IgD-negative memory B cell (primary cell): Measurements from ENCODE around the gene CHCHD6. TPM values are rescaled to one million over a fixed set of nuclear protein-coding genes. Genes with fewer than 3 reads are reported as not detected.

Source experiments
- H3K27ac Mint-ChIP-seq, 3 donors: one replicate each; pipeline ENCODE4 v1.8.0; 2020 to 2022; ENCODE audit warnings: mild to moderate bottlenecking in 3 of 3, mixed read lengths in 3 of 3, moderate library complexity in 1 of 3
- H3K27me3 Mint-ChIP-seq: one replicate; pipeline ENCODE4 v1.8.0; 2021; ENCODE audit warnings: mixed read lengths
- H3K36me3 Mint-ChIP-seq: one replicate; pipeline ENCODE4 v1.8.0; 2020; ENCODE audit warnings: mild to moderate bottlenecking, mixed read lengths
- H3K4me1 Mint-ChIP-seq, 3 donors: one replicate each; pipeline ENCODE4 v1.8.0; 2020 to 2022; ENCODE audit warnings: mixed read lengths in 3 of 3, mild to moderate bottlenecking in 1 of 3
- H3K4me3 Mint-ChIP-seq, 4 donors: one replicate each; pipeline ENCODE4 v1.8.0; 2020 to 2022; ENCODE audit warnings: mild to moderate bottlenecking in 4 of 4, mixed read lengths in 4 of 4, moderate library complexity in 3 of 4
- H3K9me3 Mint-ChIP-seq, 3 donors: one replicate each; pipeline ENCODE4 v1.8.0; 2020 to 2021; ENCODE audit warnings: mixed read lengths in 3 of 3, mild to moderate bottlenecking in 1 of 3
- polyA plus RNA-seq: library from polyadenylated mRNA; unstranded; fragments of 300-500 nt; fragmentation: Illumina TruSeq; gene quantifications from one replicate; pipeline ENCODE4 v1.2.3, GENCODE V29; 2021

CHCHD6 gene
- polyA plus RNA-seq, 1 donor from 2014 or later, result 16.6 TPM

DNA sequence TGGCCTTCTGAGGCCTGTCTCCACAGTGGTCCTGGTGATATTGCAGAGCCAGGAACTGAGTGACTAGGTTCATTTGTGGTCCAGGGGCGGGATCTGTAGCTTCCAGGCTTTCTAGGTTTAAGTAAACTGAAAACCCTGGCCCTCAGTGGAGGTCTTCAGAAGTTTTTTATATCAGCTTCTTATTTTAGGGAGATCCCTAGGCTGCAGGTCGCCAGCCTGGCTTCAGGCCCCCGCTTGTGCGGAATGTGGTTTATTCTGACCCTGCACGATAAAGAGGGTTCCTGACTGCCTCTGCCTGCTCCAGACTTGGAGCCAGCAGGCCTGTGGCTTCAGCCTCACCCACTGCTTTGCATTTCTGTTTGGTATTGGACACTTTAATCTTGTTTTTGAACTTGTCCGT is 145.0 kb downstream of the CHCHD6 start:
- Mint-ChIP-seq H3K27me3 (no peaks in the 10 kb centered on the region), H3K36me3 (no peaks in the 10 kb centered on the region), H3K9me3 (peaks cover 0 to 1% (median 0%) of the 10 kb centered on the region in 3 donors), H3K4me1 (no peaks in the 10 kb centered on the region), H3K27ac (no peak overlapping the region), H3K4me3 (no peak overlapping the region)

DNA sequence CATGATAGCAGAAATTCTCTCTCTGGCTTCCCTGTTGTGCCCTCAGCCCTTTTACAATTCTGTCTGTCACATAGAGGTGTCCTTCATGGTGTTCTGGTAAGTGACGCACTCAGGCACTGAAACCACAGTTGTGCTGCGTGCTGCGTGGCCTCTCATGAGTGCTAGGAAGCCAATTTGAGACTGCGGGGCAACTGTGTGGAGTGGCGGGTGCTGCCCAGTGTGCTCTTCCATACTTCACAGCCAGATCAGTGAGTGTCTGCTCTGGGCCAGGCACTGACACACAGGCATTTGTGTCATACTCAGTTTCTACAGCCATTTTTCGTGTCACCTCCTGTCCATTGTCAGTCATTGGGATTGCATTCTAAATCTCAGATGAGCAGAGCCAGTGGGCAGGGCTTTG is 145.7 kb downstream of the CHCHD6 start:
- no peaks in the 10 kb centered on the region for H3K27me3 Mint-ChIP-seq
- no peaks in the 10 kb centered on the region for H3K4me1 Mint-ChIP-seq
- H3K36me3 Mint-ChIP-seq, result peaks cover 2% of the 10 kb centered on the region
- no peak overlapping the region for H3K27ac Mint-ChIP-seq
- no peak overlapping the region for H3K4me3 Mint-ChIP-seq
- no peaks in the 10 kb centered on the region for H3K9me3 Mint-ChIP-seq

DNA sequence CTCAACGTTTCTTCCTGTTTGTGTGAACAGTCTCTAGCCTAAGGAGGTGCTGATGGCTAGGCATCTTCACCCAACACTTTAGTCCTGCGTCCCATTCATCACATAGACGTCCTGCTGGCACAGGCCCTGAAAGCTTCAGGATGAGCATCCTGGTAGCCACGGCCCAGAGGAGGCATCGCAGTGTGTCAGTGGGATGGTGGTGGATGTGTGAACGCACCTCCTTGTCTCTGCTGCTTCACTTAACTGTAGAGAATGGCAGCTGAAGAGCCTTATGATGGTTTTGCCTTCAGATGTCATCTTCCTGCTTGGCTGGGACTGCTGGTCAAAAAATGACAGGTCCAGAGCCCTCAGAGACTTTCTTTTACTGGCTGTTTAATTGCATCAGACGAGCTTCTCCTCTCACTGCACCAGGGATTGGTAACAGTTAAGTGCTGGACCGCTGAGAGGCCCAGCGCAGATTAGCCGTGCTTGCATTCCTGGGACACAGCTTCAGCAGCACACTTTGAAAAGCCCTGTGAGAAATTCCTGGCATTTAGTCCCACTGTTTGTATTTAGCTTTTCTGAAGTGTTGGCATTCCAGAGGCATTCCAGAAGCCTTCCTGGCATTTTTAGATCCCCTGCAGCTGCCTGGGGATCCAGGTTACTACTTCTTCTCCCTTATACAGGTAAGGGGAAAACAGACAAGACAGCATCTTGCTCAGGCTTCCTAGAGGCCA is 146.5 kb downstream of the CHCHD6 start:
- no peaks in the 10 kb centered on the region for H3K27me3 Mint-ChIP-seq
- no peaks in the 10 kb centered on the region for H3K9me3 Mint-ChIP-seq
- H3K27ac Mint-ChIP-seq, result no peak overlapping the region
- peaks cover 2% of the 10 kb centered on the region for H3K36me3 Mint-ChIP-seq
- no peak overlapping the region for H3K4me3 Mint-ChIP-seq
- no peaks in the 10 kb centered on the region for H3K4me1 Mint-ChIP-seq

DNA sequence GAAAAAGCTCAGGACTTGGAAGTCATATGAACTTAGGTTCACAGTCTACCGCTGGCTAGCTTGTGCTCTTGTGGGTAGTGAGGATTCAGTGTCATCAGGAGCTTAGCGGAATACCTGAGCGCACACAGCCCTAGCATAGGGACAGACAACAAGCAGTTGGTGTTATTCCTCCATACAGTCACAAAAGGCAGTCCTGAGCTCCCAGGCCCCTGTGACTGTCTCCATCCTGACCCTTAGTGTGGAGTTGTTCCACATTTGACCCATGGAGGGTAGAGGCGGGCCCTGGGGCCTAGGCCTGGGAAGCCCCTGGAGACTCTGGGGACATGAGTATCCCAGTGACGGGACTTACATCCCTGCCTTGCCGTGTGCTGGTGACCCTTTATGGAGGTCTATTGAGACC is 147.3 kb downstream of the CHCHD6 start:
- Mint-ChIP-seq H3K9me3 (no peaks in the 10 kb centered on the region), H3K4me3 (no peak overlapping the region), H3K36me3 (peaks cover 2% of the 10 kb centered on the region), H3K27ac (no peak overlapping the region), H3K4me1 (no peaks in the 10 kb centered on the region), H3K27me3 (no peaks in the 10 kb centered on the region)

DNA sequence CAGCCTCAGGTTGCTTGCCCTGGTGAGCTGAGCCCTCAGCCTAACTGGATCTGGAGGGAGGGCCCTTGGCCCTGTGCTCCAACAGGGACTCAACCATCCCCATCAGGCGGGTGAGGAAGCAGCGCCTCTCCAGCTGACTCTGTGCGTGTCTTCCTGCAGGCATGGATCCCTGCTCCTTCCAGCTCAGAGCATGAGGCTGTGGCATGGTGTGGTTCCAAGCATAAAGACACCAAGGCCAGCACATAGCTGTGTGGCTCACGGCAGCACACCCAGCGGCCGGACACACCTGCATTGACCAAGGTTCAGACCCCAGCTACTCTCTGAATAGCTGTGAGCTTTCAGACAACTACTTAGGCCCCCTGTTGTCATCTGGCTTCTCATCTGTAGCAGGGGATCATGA is 147.9 kb downstream of the CHCHD6 start:
- Mint-ChIP-seq H3K27me3 (no peaks in the 10 kb centered on the region), H3K4me1 (no peaks in the 10 kb centered on the region), H3K36me3 (peaks cover 2% of the 10 kb centered on the region), H3K9me3 (no peaks in the 10 kb centered on the region), H3K27ac (no peak overlapping the region), H3K4me3 (no peak overlapping the region)

DNA sequence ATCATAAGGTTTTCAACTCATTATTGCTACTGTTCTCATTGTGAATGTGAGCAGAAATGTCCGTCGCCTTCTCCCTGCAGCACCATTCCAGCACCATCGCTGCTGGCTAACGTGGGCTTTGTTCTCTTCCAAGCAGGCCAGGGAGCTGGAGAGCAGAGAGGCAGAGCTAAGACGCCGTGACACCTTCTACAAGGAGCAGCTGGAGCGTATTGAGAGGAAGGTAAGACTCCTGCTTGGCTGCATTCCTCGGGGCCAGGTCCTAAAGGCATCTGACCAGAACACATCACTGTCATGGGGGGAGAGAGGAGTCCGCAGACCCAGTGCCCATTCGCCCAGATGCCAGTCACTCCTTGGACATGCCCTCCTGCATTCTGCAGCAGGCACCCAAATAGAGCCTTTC is 148.5 kb downstream of the CHCHD6 start:
- no peak overlapping the region for H3K4me3 Mint-ChIP-seq
- peaks cover 2% of the 10 kb centered on the region for H3K36me3 Mint-ChIP-seq
- no peaks in the 10 kb centered on the region for H3K9me3 Mint-ChIP-seq
- H3K4me1 Mint-ChIP-seq, result no peaks in the 10 kb centered on the region
- H3K27ac Mint-ChIP-seq, result no peak overlapping the region
- H3K27me3 Mint-ChIP-seq, result no peaks in the 10 kb centered on the region

DNA sequence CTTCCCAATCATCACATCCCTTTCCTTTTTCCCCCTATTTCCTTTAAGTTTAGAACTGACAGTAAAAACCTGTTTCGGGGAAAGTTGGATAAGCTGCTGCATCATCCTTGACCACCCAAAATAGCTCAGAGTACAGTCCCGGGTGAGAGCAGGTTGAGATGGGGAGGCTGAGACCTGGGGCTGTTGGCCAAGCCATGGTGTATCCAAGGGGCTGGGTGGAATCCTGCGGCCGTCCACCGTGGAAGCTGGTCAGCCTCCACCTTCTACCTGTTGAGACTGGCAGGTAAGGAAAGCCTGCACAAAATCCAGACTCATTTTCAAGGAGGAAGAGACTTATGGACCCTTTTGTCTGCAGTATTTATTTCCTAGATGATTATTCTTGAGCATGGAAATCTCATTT is 150.6 kb downstream of the CHCHD6 start:
- no peaks in the 10 kb centered on the region for H3K4me1 Mint-ChIP-seq
- H3K36me3 Mint-ChIP-seq, result peaks cover 6% of the 10 kb centered on the region

DNA sequence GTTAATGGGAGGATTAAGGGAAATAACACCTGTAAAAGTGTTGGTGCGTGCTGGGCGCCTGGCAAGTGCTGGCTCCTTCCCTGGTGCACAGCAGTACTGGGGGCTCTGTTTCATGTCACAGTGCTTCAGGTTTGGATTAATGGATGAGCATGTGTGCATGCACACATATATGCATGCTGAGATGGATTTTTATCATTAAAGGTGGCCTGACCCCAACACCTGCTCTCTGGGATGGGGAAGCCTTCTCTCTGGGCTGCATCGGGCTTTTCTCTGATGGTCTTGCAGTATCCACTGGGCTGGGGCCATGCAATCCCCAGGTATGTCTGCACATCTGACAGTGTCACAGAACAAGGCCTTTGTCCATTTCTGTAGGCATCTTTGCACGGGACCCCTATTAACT is 151.3 kb downstream of the CHCHD6 start:
- H3K4me3 Mint-ChIP-seq, result no peak overlapping the region
- H3K27me3 Mint-ChIP-seq, result no peaks in the 10 kb centered on the region
- no peak overlapping the region for H3K27ac Mint-ChIP-seq
- H3K4me1 Mint-ChIP-seq, result no peaks in the 10 kb centered on the region
- H3K9me3 Mint-ChIP-seq, result no peaks in the 10 kb centered on the region
- H3K36me3 Mint-ChIP-seq, result peaks cover 6% of the 10 kb centered on the region

More for the DNA sequence above, 150.6 kb downstream of the CHCHD6 start:
- no peak overlapping the region for H3K4me3 Mint-ChIP-seq
- no peak overlapping the region for H3K27ac Mint-ChIP-seq
- no peaks in the 10 kb centered on the region for H3K9me3 Mint-ChIP-seq
- no peaks in the 10 kb centered on the region for H3K27me3 Mint-ChIP-seq

DNA sequence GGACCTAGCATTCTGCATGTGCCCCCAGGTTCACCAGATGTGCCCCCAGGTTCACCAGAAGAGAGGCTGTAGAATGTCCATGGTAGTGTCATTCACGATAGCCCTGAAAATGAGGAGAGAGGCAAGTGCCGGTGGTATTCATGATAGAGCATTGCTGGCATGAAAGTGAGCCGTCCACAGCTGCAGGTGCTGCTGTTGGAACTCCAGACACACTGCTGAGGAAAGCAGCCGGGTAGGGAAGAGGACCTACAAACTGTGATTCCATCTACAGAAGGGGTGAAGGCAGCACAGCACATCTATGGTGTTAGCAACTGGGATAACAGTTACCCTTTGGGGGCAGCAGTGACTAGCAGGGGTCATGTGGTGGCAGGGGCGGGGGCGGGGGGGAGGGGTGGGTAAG is 153.9 kb downstream of the CHCHD6 start:
- Mint-ChIP-seq H3K27me3 (no peaks in the 10 kb centered on the region), H3K4me1 (no peaks in the 10 kb centered on the region), H3K27ac (no peak overlapping the region), H3K4me3 (no peak overlapping the region), H3K36me3 (peaks cover 6% of the 10 kb centered on the region), H3K9me3 (no peaks in the 10 kb centered on the region)

DNA sequence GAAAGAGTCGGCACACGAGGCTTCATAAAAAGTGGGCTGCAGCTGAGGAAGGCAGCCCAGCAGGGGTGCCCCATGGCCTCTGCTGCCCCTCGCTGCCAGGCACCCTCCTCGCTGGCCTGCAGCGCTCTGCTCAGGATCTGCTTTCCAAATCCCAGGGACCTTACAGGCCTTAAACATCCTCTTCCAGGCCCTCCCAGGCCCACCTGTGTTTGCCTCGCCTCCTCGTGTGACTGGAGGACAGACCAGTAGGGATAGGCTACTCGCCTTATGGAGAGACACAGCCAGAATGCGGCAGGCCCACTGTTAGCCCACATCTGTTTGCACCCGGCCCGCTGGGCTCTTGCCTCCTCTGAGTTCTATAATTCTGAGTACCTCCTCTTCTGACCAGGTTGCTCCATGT is 154.4 kb downstream of the CHCHD6 start:
- H3K36me3 Mint-ChIP-seq, result peaks cover 6% of the 10 kb centered on the region
- no peak overlapping the region for H3K4me3 Mint-ChIP-seq
- H3K9me3 Mint-ChIP-seq, result no peaks in the 10 kb centered on the region
- H3K4me1 Mint-ChIP-seq, result no peaks in the 10 kb centered on the region
- H3K27ac Mint-ChIP-seq, result no peak overlapping the region
- H3K27me3 Mint-ChIP-seq, result no peaks in the 10 kb centered on the region

DNA sequence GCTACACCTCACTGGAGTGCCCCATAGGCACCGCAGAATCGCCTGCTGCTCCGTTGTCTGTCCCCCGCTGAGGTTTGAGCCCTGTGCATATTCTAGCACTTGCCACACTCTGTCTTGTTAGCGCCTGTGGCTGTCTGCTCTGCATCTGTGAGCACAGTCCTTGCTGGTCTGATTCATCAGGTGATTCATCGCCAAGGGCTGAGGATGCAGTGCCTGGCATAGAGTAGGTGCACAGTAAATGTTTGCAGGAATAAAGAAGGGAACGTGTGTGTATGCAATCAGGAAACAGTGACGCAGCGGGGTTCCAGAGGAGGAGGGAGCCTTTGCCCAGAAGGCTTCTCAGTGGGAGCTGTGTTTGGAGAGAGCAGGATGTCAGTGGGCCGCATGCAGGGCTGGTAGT is 154.8 kb downstream of the CHCHD6 start:
- H3K36me3 Mint-ChIP-seq, result peaks cover 6% of the 10 kb centered on the region
- no peaks in the 10 kb centered on the region for H3K4me1 Mint-ChIP-seq
- H3K27me3 Mint-ChIP-seq, result no peaks in the 10 kb centered on the region

DNA sequence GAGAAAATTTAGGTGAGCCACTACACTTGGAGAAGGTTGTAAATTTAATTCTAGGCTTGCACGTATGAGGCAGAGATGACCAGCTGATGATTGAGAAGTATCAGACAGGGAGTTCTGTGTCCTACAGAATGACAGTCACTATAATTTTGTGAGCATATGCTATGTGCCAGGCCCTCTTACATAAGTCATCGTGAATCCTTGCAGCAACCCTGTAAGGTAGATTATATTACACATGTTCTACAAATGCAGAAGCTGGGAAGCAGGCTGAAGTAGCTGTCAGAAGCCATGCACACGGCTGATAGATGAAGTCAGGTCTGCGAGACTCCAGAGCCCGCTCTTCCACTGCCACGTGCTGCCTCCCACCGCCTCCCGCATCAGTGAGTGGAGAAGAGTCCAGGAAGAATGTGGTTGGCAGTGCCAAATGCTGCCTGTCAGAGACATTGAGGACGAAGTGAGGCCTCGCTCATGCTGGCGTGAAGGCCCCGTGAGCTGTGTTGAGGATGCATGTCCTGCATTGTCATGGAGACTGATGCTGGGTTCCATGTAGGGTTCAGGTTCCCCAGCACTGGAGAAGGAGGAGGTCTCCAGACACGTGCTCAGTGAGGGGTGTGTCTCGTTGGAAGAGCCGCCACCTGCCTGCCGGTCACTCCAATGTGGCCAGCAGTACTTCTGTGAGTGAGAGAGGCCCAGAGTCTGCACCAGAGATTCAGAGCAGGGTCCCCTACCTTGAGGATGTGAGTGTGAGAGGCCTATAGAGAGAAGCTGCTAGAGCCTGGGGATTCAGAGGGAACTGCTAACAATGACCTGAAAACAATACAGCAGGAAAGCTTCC is 155.6 kb downstream of the CHCHD6 start:
- no peaks in the 10 kb centered on the region for H3K4me1 Mint-ChIP-seq
- no peaks in the 10 kb centered on the region for H3K9me3 Mint-ChIP-seq
- H3K36me3 Mint-ChIP-seq, result peaks cover 4% of the 10 kb centered on the region
- H3K4me3 Mint-ChIP-seq, result no peak overlapping the region
- no peak overlapping the region for H3K27ac Mint-ChIP-seq
- no peaks in the 10 kb centered on the region for H3K27me3 Mint-ChIP-seq

More for the DNA sequence above, 154.8 kb downstream of the CHCHD6 start:
- H3K9me3 Mint-ChIP-seq, result no peaks in the 10 kb centered on the region
- H3K4me3 Mint-ChIP-seq, result no peak overlapping the region
- H3K27ac Mint-ChIP-seq, result peak overlapping the region in 1 of 3 donors; percentile 91

DNA sequence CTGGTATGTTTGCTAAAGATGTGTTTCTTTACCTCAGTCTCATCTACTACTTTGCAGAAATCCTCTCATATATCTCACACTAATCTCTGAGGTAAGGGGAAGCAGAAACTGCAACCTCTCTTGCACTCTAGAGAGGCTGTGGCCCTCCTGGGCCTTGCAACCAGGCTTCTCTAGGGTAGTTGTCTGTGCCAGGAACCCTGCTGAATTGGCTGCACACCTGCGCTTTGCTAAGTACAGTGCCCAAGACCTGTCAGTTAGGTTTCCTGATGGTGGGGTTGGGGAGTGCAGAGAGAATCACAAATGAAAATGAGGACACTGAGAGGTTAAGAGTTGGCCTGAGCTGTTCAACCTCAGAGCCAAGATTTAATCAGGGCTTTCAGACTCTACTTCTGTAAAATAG is 161.7 kb downstream of the CHCHD6 start:
- Mint-ChIP-seq H3K4me3 (no peak overlapping the region), H3K4me1 (no peaks in the 10 kb centered on the region), H3K27ac (no peak overlapping the region), H3K9me3 (no peaks in the 10 kb centered on the region), H3K27me3 (no peaks in the 10 kb centered on the region), H3K36me3 (peaks cover 2% of the 10 kb centered on the region)

DNA sequence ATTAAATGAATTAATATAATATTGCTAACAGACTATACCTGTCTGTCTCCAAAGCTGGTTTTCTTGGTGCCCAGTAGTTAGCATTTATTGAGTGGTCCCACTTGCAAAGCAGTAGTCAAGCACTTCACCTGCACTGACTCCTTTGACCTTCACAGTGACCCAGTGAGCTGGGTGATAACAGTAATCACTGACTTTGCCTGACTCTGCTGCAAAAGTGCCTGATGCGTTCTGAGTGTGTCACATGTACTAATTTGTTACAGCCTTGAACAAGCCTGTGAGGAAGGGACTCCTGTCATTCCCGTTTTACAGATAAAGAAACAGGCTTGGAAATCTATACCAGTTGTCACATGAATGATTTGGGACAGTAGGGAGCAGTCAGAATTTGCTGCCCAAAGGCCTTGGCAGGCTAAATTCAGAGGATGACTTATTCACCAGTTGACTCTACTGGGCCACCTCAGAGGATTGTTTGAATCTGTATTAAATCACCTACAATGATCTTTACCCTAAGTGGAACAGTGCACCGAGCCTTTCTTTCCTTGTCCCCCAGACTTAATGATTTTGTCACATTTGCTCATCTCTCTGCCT is 162.2 kb downstream of the CHCHD6 start:
- H3K27ac Mint-ChIP-seq, result no peak overlapping the region
- no peaks in the 10 kb centered on the region for H3K4me1 Mint-ChIP-seq
- H3K9me3 Mint-ChIP-seq, result no peaks in the 10 kb centered on the region
- H3K27me3 Mint-ChIP-seq, result no peaks in the 10 kb centered on the region
- peaks cover 6% of the 10 kb centered on the region for H3K36me3 Mint-ChIP-seq
- H3K4me3 Mint-ChIP-seq, result no peak overlapping the region

DNA sequence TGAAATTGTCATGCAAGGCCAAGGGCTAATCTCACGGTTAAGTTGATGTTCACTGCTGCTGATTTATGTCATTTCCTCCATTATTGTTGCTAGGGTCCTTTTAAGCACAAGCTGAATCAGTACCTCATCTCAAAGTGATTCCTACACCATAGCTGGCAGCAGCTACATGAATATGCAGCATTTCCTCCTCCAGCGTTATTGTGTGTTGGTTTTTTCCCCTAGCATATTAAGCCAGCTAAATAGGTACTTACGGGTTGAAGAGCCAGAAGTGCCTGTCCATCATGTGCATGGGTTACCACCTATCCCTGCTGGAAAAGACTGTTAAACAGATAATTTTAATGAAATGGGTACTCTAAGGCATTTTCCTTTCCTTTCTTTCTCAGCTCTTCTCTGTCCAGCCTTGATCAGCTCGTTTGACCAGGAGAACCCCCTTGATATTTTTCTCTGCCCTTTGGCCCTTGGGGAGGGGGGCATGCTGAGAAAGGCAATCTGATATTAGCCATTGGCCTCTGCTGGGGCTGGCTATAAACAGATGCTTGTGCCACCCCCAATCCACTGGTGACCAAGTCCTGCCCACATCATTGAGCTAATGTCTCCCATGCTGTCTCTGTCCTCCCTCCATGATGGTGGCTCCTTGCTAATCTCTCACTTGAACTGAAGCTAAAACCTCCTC is 163.3 kb downstream of the CHCHD6 start:
- Mint-ChIP-seq H3K27ac (no peak overlapping the region), H3K36me3 (peaks cover 11% of the 10 kb centered on the region)

More for the DNA sequence above, 163.3 kb downstream of the CHCHD6 start:
- Mint-ChIP-seq H3K9me3 (no peaks in the 10 kb centered on the region), H3K4me1 (no peaks in the 10 kb centered on the region), H3K4me3 (no peak overlapping the region), H3K27me3 (no peaks in the 10 kb centered on the region)
